Measurements from ENCODE around the gene PTPRD.

- no peak for TF ChIP-seq CTCF (IDR thresholded peaks at IDR 0.05; ENCODE audit: low read depth, low read length, poor library complexity, severe bottlenecking)
- TF ChIP-seq EZH2phosphoT487 (IDR thresholded peaks at IDR 0.05; ENCODE audit: borderline replicate concordance, low read length), result no peak
Observed at GRCh38 chr9:8799206-8799605, 1813.6 kb downstream of the PTPRD start.

All from DOHH2 (cell line).